GM12878 (cell line): ENCODE measurements around the gene SYCP3. TPM values are rescaled to one million over a fixed set of nuclear protein-coding genes. Genes with fewer than 3 reads are reported as not detected.

ENCODE experiments used
- ATAC-seq: fragments of 200-7000 bp; cut with Tn5 transposase; 3 replicates; pipeline ENCODE4 v1.9.1; 2020; ENCODE audit warnings: mild to moderate bottlenecking, moderate library complexity
- BruUV-seq: library from RNA; stranded (reverse); fragments of 400-500 nt; replicated peaks from 2 replicates; lab custom pipeline; 2021; lab: Mats Ljungman, UMichigan
- CTCF ChIA-PET: fragments of 300-600 bp; sonication (Branson Sonifier 250); formaldehyde crosslinking; extraction: SDS; loops from one replicate; lab custom pipeline; 2021; ENCODE audit warnings: inconsistent platforms; lab: Yijun Ruan, JAX
- POLR2A ChIA-PET: fragments of 350-600 bp; formaldehyde crosslinking; extraction: SDS; loops from one replicate; lab custom pipeline; 2021; ENCODE audit warnings: inconsistent platforms; lab: Charles Lee
- RAD21 ChIA-PET: fragments of 300-600 bp; sonication (Branson Sonifier 250); formaldehyde crosslinking; loops from one replicate; lab custom pipeline; 2023; ENCODE audit warnings: antibody characterized with exemption; ENCODE audit not compliant: unreplicated experiment; lab: Charles Lee
- SMC1A ChIA-PET: fragments of 300-600 bp; sonication (Branson Sonifier 250); formaldehyde crosslinking; loops from one replicate; lab custom pipeline; 2023; ENCODE audit not compliant: unreplicated experiment, uncharacterized antibody; lab: Charles Lee
- DNase-seq: peaks from one replicate; pipeline ENCODE4 v3.0.0-alpha.2; 2011; ENCODE audit warnings: low read depth, low spot score
- FAIRE-seq: peaks from 3 replicates; lab custom pipeline; 2011; peaks lifted over from hg19 to GRCh38; lab: Jason Lieb, UNC
- H2AFZ ChIP-seq: 2 replicates; pipeline ENCODE4 v1.6.0; 2011; ENCODE audit warnings: low read depth, low read length, control low read depth; ENCODE audit not compliant: control insufficient read depth
- H3K27ac ChIP-seq: 2 replicates; pipeline ENCODE4 v1.5.1; 2011; ENCODE audit warnings: control low read depth; ENCODE audit not compliant: control insufficient read depth, insufficient read depth
- H3K27me3 ChIP-seq, 2 experiments: replicated peaks in 1 of 2; 2 replicates each; pipeline versions ENCODE4 v1.6.0 to v1.6.1; 2011; ENCODE audit warnings: low read length in 1 of 2; ENCODE audit not compliant: control insufficient read depth in 2 of 2, insufficient read depth in 2 of 2
- H3K36me3 ChIP-seq, 2 experiments: 2 replicates each; pipeline ENCODE4 v1.5.1; 2011; ENCODE audit warnings: low read length in 1 of 2; ENCODE audit not compliant: control insufficient read depth in 2 of 2, insufficient read depth in 2 of 2
- H3K4me1 ChIP-seq: 2 replicates; pipeline ENCODE4 v1.6.1; 2011; ENCODE audit warnings: mild to moderate bottlenecking, low read length, moderate library complexity, mixed read lengths; ENCODE audit not compliant: control insufficient read depth, insufficient read depth
- H3K4me2 ChIP-seq: 2 replicates; pipeline ENCODE4 v1.6.0; 2011; ENCODE audit warnings: control low read depth; ENCODE audit not compliant: control insufficient read depth, insufficient read depth
- H3K4me3 ChIP-seq: fragments of 200-600 bp; sonication (generic); 2 replicates; pipeline ENCODE4 v1.5.1; 2016
- H3K79me2 ChIP-seq: 2 replicates; pipeline ENCODE4 v1.6.0; 2011; ENCODE audit warnings: low read length; ENCODE audit not compliant: control insufficient read depth, insufficient read depth
- H3K9ac ChIP-seq: 2 replicates; pipeline ENCODE4 v1.8.0; 2011; ENCODE audit warnings: low read length, control low read depth, mixed read lengths; ENCODE audit not compliant: control insufficient read depth, insufficient read depth
- H3K9me3 ChIP-seq: replicated peaks from 3 replicates; pipeline ENCODE4 v1.5.1; 2011; ENCODE audit warnings: mild to moderate bottlenecking, low read length; ENCODE audit not compliant: control insufficient read depth, insufficient read depth
- H4K20me1 ChIP-seq: 2 replicates; pipeline ENCODE4 v1.6.0; 2011; ENCODE audit not compliant: control insufficient read depth, insufficient read depth
- ATF3 ChIP-seq: IDR thresholded peaks from 2 replicates; pipeline ENCODE4 v1.6.1; 2011; ENCODE audit warnings: low read depth, mild to moderate bottlenecking, low read length, moderate library complexity, borderline replicate concordance; ENCODE audit errors: extremely low read depth
- BMI1 ChIP-seq: fragments of 450-650 bp; IDR thresholded peaks from 2 replicates; pipeline ENCODE4 v1.6.1; 2016; ENCODE audit warnings: mild to moderate bottlenecking, moderate library complexity, borderline replicate concordance
- MTA2 ChIP-seq: fragments of 450-650 bp; IDR thresholded peaks from 2 replicates; pipeline ENCODE4 v1.6.1; 2016; ENCODE audit warnings: low read depth, mild to moderate bottlenecking, moderate library complexity
- PML ChIP-seq: IDR thresholded peaks from 2 replicates; pipeline ENCODE4 v1.6.1; 2012; ENCODE audit warnings: low read length, inconsistent platforms
- SREBF2 ChIP-seq: IDR thresholded peaks from 2 replicates; pipeline ENCODE4 v1.6.1; 2012; ENCODE audit warnings: mild to moderate bottlenecking, low read length
- STAT1 ChIP-seq: fragments of 450-650 bp; conservative IDR thresholded peaks from 2 replicates; pipeline ENCODE4 v1.6.1; 2014; ENCODE audit warnings: antibody characterized with exemption, mild to moderate bottlenecking
- TCF7 ChIP-seq: IDR thresholded peaks from 2 replicates; pipeline ENCODE4 v1.6.1; 2014; ENCODE audit warnings: antibody characterized with exemption, borderline replicate concordance
- WGBS: methylation state at CpG from one replicate; pipeline ENCODE4 v1.1.6; 2016; ENCODE audit warnings: low lambda C conversion rate; ENCODE audit not compliant: insufficient replicate concordance, insufficient coverage; ENCODE audit errors: missing lambda C conversion rate; 5-methylcytosine and 5-hydroxymethylcytosine counted together
- in situ Hi-C: fragments of 300-500 bp; cut with MboI; formaldehyde crosslinking; loops from 9 replicates; pipeline ENCODE4 v1.14.3; 2018; ENCODE audit warnings: mixed read lengths
- intact Hi-C: fragments of 100-400 bp; cut with micrococcal nuclease; formaldehyde crosslinking; loops from one replicate; pipeline ENCODE4 v1.14.2; 2022; ENCODE audit not compliant: unreplicated experiment
- polyA plus RNA-seq, 11 experiments: library from polyadenylated mRNA; depleted of rRNA in 4 of 11; unstranded in 6 of 11; stranded (reverse) in 5 of 11; fragments of >200 nt; fragmentation: Nextera tagmentation in 4 of 11; fragmentation: Illumina TruSeq in 1 of 11; extraction: Ambion mirVana in 4 of 11; extraction: Trizol in 1 of 11; gene quantifications; 1 replicate in 1 of 11; 2 replicates in 10 of 11; pipeline versions ENCODE4 v1.2.1 to v1.2.3, GENCODE V29; 2011 to 2016; ENCODE audit warnings: inconsistent platforms in 2 of 11, missing spikeins in 2 of 11, low read depth in 1 of 11
- total RNA-seq, 4 experiments: library from RNA; depleted of rRNA in 3 of 4; stranded (reverse); fragments of >200 nt in 3 of 4; fragmentation: Illumina TruSeq in 1 of 4; extraction: Trizol in 1 of 4; gene quantifications; 2 replicates each; pipeline versions ENCODE4 v1.2.1 to v1.2.3, GENCODE V29; 2013 to 2021

SYCP3 gene
- total and polyA plus RNA-seq, 10 of the 15 experiments (the other 5 are each of a cell fraction or from before 2014, with no cell fraction given), result 0.08 to 0.58 (median 0.21) TPM

DNA sequence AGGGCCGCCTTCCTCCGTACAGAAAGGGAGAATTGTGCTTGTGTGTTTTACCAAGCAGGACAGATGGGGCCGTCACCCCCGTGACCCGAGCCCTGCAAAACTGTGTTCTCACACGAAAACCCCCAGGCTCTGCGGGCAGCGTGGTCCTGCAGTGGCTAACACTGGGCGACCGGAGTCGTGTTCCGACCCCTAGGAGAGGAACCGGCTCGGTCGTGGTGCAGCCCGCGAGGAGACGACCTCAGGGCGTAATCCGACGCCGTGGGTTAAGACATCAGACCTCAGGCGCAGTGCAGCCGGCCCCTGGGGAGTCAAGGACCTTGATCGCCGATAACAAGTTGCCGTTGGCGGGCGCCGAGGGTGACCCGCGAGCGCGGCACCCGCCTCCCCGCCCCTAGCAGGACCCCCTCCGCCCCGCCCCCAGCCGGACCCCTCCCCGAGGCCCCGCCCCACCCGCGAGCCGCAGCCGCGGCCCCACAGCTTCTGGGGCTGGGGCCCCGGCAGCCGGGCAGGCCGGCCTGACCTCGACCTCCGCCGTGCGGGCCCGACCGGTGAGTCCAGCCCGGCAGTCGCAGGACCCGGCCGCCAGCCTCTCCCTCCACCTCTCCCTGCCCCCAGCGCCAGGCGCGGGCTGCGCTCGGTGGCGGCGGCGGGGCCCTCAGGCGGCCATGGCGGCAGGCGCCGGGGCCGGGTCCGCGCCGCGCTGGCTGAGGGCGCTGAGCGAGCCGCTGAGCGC is 41.9 kb downstream of the SYCP3 start, which contains the start of gene CHPT1 (continued):
- TF ChIP-seq ATF3 (no peak), TCF7 (no peak)

DNA sequence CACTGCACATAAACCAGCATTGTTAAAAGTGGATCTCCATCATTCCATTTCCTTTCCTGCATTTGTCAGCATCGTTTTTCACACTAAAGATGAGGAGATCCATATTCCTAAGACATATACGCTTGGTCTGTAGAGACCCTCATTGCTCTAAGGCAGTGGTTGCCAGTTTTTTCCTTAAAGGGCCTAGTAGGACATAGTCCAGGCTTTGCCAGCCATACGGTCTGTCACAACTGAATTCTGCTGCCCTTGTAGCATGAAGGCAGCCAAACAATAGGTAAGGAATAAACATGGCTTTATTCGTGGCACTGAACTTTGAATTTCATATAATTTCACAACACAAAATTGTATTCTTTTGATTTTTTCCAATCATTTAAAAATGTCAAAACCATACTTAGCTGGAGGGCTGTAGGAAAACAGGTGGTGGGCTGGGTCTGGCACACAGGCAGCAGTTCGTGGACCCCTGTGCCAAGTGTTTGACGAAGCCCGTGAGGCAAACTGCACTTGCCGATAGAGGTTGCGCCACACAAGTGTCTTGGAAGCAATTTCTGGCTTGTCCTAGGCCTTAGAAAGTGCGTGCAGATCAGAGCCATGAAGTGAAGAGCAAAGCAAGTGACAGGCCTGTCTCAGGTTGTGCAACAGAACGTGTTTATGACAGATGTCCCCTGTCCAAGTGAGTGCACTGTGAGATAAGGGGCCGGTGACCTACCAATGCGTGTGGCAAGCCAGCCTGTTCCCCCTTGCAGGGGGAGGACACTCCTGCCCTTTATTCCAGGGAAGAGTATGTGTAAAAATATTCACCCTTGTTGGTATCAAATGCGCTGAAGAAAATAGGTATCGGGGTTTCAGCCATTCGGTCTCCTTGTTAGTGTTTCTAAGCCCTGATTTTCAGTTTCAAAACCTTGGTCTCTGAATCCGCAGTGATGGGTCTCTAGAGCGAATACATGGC is 42.7 kb downstream of the SYCP3 start:
- H3K4me3 ChIP-seq, result peak overlapping the region; percentile 81
- TF ChIP-seq BMI1, result no peak
- TF ChIP-seq SREBF2, result no peak
- TF ChIP-seq MTA2, result no peak
- no peak for TF ChIP-seq STAT1
- TF ChIP-seq PML, result no peak
- H3K79me2 ChIP-seq, result no peaks in the 10 kb centered on the region
- no peaks in the 10 kb centered on the region for H4K20me1 ChIP-seq
- peaks cover 4% of the 10 kb centered on the region for H3K4me1 ChIP-seq
- no TSS peak for BruUV-seq
- FAIRE-seq, result peak; percentile 64
- in situ Hi-C loops, result no loop called here
- RAD21 ChIA-PET, result no interaction called here
- H2AFZ ChIP-seq, result peak overlapping the region; percentile 97
- DNase-seq, result no peak
- POLR2A ChIA-PET, result no interaction called here
- no peaks in the 10 kb centered on the region for H3K36me3 ChIP-seq
- SMC1A ChIA-PET, result interaction anchor here (1.2 kb wide), 1 partner anchor 24 kb away, joined by 7 read pairs; no protein-coding TSS in a partner anchor
- CTCF ChIA-PET, result no interaction called here
- no peaks in the 10 kb centered on the region for H3K9me3 ChIP-seq
- H3K4me2 ChIP-seq, result peak overlapping the region; percentile 86
- no peaks in the 10 kb centered on the region for H3K27me3 ChIP-seq
- intact Hi-C loops, result loop anchor here (10.0 kb wide), 1 partner anchor 122 kb away; no protein-coding TSS in a partner anchor
- ATAC-seq, result no peak; the same call in 2 of the 3 replicates
- no peak overlapping the region; the same call in 1 of the 2 replicates for H3K27ac ChIP-seq
- H3K9ac ChIP-seq, result peak overlapping the region; percentile 58; the same call in 1 of the 2 replicates
- 52% methylated on average over 18 of the region's 18 CpGs for WGBS
